ENCODE data around the gene MYBPC1.
"Not testable (repeated sequence)": the region's sequence is repeated elsewhere in the genome, so short reads cannot be mapped to it uniquely, and the experiment has no call there.

Gene MYBPC1

GRCh38 chr12:101594700-101595099, at the start of gene MYBPC1:
Gene MYBPC1 (plus strand): TSS chr12:101594971. CDS start chr12:101595071, 100 bp downstream.
- no peak for DNase-seq

GRCh38 chr12:101551362-101552114, 43.2 kb upstream of the MYBPC1 start:
- peak in 1 of 2 experiments; percentile 20 for DNase-seq

- peak; percentile 22 to 88 for DNase-seq
These were observed 42.5 kb upstream of the MYBPC1 start for GRCh38 chr12:101552277-101552676.

GRCh38 chr12:101557094-101557493, 37.7 kb upstream of the MYBPC1 start:
- no peak for DNase-seq

- not testable (repeated sequence) for DNase-seq
These were observed 36.0 kb upstream of the MYBPC1 start for GRCh38 chr12:101558726-101559125.

GRCh38 chr12:101563212-101563611, 31.6 kb upstream of the MYBPC1 start:
- no peak for DNase-seq

GRCh38 chr12:101564912-101565311, 29.9 kb upstream of the MYBPC1 start:
- DNase-seq = peak in 1 of 2 experiments; percentile 53

- no peak for DNase-seq
These were observed 28.5 kb upstream of the MYBPC1 start for GRCh38 chr12:101566318-101566717.

GRCh38 chr12:101567918-101568317, 26.9 kb upstream of the MYBPC1 start:
- peak; percentile 58 to 77 for DNase-seq

GRCh38 chr12:101570047-101570446, 24.7 kb upstream of the MYBPC1 start:
- DNase-seq = peak in 1 of 2 experiments; percentile 36

- DNase-seq = no peak
These were observed 23.7 kb upstream of the MYBPC1 start for GRCh38 chr12:101571105-101571504.

- DNase-seq = no peak
These were observed 21.0 kb upstream of the MYBPC1 start for GRCh38 chr12:101573743-101574142.

- no peak for DNase-seq
These were observed 16.4 kb upstream of the MYBPC1 start for GRCh38 chr12:101578417-101578816.

- DNase-seq = no peak
These were observed 13.6 kb upstream of the MYBPC1 start for GRCh38 chr12:101581190-101581589.

- DNase-seq = peak in 1 of 2 experiments; percentile 24
These were observed 11.8 kb upstream of the MYBPC1 start for GRCh38 chr12:101582937-101583336.

- no peak for DNase-seq
These were observed 4.4 kb upstream of the MYBPC1 start for GRCh38 chr12:101590383-101590782.

GRCh38 chr12:101591781-101592180, 3.0 kb upstream of the MYBPC1 start:
- no peak for DNase-seq

- DNase-seq = no peak
These were observed 2.3 kb upstream of the MYBPC1 start for GRCh38 chr12:101592448-101592847.

GRCh38 chr12:101592921-101593320, 1.9 kb upstream of the MYBPC1 start:
- DNase-seq = no peak

GRCh38 chr12:101596172-101596571, 1.4 kb downstream of the MYBPC1 start:
- no peak for DNase-seq

GRCh38 chr12:101597164-101597563, 2.4 kb downstream of the MYBPC1 start:
- DNase-seq = no peak

- no peak for DNase-seq
These were observed 3.7 kb downstream of the MYBPC1 start for GRCh38 chr12:101598483-101598882.

- no peak for DNase-seq
These were observed 4.5 kb downstream of the MYBPC1 start for GRCh38 chr12:101599311-101599710.

- no peak for DNase-seq
These were observed 5.2 kb downstream of the MYBPC1 start for GRCh38 chr12:101599771-101600484.

Data from NCI-H524 (cell line).